CD4-positive, alpha-beta memory T cell (primary cell): ENCODE measurements around the gene RNF215. TPM values are rescaled to one million over a fixed set of nuclear protein-coding genes. Genes with fewer than 3 reads are reported as not detected.
A peak's percentile ranks its signal among the peaks of the same experiment; 100 is the strongest.

Experiments used
- CTCF ChIA-PET: fragments of 350-600 bp; sonication (Branson Sonifier 250); formaldehyde crosslinking; loops from one replicate; lab custom pipeline; 2021; ENCODE audit warnings: inconsistent platforms; ENCODE audit not compliant: partially characterized antibody; lab: Charles Lee
- POLR2A ChIA-PET: fragments of 350-600 bp; sonication (Branson Sonifier 250); formaldehyde crosslinking; loops from one replicate; lab custom pipeline; 2021; ENCODE audit not compliant: partially characterized antibody; lab: Charles Lee
- DNase-seq, 5 donors: peaks; one replicate each; pipeline versions ENCODE4 v3.0.0 to v3.0.0-alpha.2; 2020 to 2022; ENCODE audit warnings: mixed read lengths in 1 of 5
- H3K27ac ChIP-seq: one replicate; pipeline ENCODE4 v1.7.0; 2013; ENCODE audit warnings: low read depth, low read length
- H3K27me3 ChIP-seq: 2 replicates; pipeline ENCODE4 v1.7.0; 2013; ENCODE audit warnings: mild to moderate bottlenecking, low read length, moderate library complexity; ENCODE audit not compliant: insufficient read depth
- H3K36me3 ChIP-seq: 2 replicates; pipeline ENCODE4 v1.7.0; 2013; ENCODE audit warnings: mild to moderate bottlenecking, low read length, moderate library complexity; ENCODE audit not compliant: insufficient read depth
- H3K4me1 ChIP-seq: 2 replicates; pipeline ENCODE4 v1.7.0; 2013; ENCODE audit warnings: mild to moderate bottlenecking, low read length, moderate library complexity; ENCODE audit not compliant: insufficient read depth
- H3K4me3 ChIP-seq, 2 donors: one replicate each; pipeline ENCODE4 v1.7.0; 2013; ENCODE audit warnings: low read length in 2 of 2, mild to moderate bottlenecking in 1 of 2
- H3K9me3 ChIP-seq, 2 donors: one replicate each; pipeline ENCODE4 v1.7.0; 2013; ENCODE audit warnings: low read length in 2 of 2, control low read depth in 1 of 2; ENCODE audit not compliant: control insufficient read depth in 1 of 2
- H3K27ac Mint-ChIP-seq, 7 donors: one replicate each; pipeline ENCODE4 v1.8.0; 2020 to 2021; ENCODE audit warnings: mixed read lengths in 7 of 7, mild to moderate bottlenecking in 6 of 7, inconsistent platforms in 3 of 7, moderate library complexity in 3 of 7
- H3K27me3 Mint-ChIP-seq, 2 donors: one replicate each; pipeline ENCODE4 v1.8.0; 2020 to 2021; ENCODE audit warnings: mixed read lengths in 2 of 2
- H3K36me3 Mint-ChIP-seq, 2 donors: one replicate each; pipeline ENCODE4 v1.8.0; 2020 to 2021; ENCODE audit warnings: mixed read lengths in 2 of 2, inconsistent platforms in 1 of 2, mild to moderate bottlenecking in 1 of 2
- H3K4me1 Mint-ChIP-seq, 4 donors: one replicate each; pipeline ENCODE4 v1.8.0; 2020 to 2021; ENCODE audit warnings: mixed read lengths in 4 of 4, mild to moderate bottlenecking in 1 of 4
- H3K4me3 Mint-ChIP-seq, 8 donors: one replicate each; pipeline ENCODE4 v1.8.0; 2020 to 2021; ENCODE audit warnings: mixed read lengths in 8 of 8, mild to moderate bottlenecking in 7 of 8, moderate library complexity in 6 of 8, inconsistent platforms in 3 of 8
- H3K9me3 Mint-ChIP-seq, 8 donors: one replicate each; pipeline ENCODE4 v1.8.0; 2020 to 2021; ENCODE audit warnings: mixed read lengths in 8 of 8, mild to moderate bottlenecking in 5 of 8, inconsistent platforms in 3 of 8, moderate library complexity in 1 of 8
- intact Hi-C: fragments of 100-400 bp; cut with micrococcal nuclease; formaldehyde crosslinking; loops from one replicate; pipeline ENCODE4 v1.15.1; 2023
- polyA plus RNA-seq, 2 donors: library from polyadenylated mRNA; unstranded; fragments of 300-500 nt; fragmentation: Illumina TruSeq; gene quantifications; one replicate each; pipeline ENCODE4 v1.2.3, GENCODE V29; 2021
- total RNA-seq, 2 experiments: library from RNA; stranded (reverse); gene quantifications; one replicate each; pipeline ENCODE4 v1.2.3, GENCODE V29; 2021

RNF215 gene
- total and polyA plus RNA-seq, 4 experiments from 2014 or later: 0.29 to 6.6 (median 3.3) TPM

DNA sequence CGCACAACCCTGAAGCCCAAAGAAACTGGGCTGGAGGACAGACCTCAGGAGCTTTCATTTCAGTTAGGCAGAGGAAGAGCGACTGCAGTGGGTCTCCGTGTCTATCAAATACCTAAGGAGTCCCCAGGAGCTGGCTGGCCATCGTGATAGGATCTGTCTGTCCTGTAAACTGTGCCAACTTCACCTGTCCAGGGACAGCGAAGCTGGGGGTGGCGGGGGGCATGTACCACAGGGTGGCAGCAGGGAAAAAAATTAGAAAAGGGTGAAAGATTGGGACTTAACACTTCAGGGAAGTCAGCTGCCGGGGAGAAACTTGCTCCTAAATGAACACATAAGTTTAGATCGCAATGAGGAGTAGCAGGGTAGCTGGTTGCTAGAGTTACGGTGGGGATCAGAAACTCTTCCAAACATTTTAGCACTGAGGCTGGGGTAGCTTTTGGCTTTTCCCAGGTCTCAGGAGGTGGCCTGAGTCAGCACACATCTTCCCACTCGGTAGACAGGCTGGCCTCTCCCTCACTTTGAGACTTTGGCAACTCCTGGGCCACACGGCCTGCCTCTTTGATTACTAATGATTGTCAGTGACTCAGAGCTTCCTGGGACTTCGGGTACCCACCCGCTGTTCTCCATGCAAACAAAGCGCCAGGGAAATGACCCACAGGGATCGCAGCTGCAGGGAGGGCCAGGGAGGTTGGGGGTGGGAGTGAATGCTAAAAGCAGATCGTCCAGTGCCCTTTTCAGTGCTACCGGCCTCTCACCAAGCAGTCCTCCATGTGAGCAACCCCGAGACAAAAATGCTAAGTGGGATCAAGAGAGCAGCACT lies 35.5 kb upstream of the RNF215 start:
- H3K4me3 Mint-ChIP-seq: peak overlapping the region; percentile 82 to 99 (median 98)
- H3K4me1 ChIP-seq: peaks cover 47% of the 10 kb centered on the region
- H3K9me3 ChIP-seq: no peaks in the 10 kb centered on the region
- peaks cover 23 to 37% of the 10 kb centered on the region in 2 donors for H3K36me3 Mint-ChIP-seq
- intact Hi-C loops: loop anchor here (1.0 to 10.0 kb wide), 2 partner anchors 96 to 658 kb away; partner anchors contain the start of genes TBC1D10A, UQCR10 and ZMAT5
- ChIA-PET POLR2A (interaction anchor here (0.6 to 7.0 kb wide), 17 partner anchors 10 to 869 kb away, joined by 3 to 126 read pairs (median 7); partner anchors contain the start of genes CASTOR1, NF2, PES1 and SEC14L2), CTCF (interaction anchor here (1.7 to 7.8 kb wide), 5 partner anchors 10 to 134 kb away, joined by 4 to 194 read pairs (median 34); partner anchors contain the start of genes CASTOR1, RNF215 and SEC14L2)
- DNase-seq: peak in 1 of 5 donors; percentile 62
- H3K9me3 Mint-ChIP-seq: no peaks in the 10 kb centered on the region
- peak overlapping the region; percentile 33 to 99 (median 90) for H3K27ac Mint-ChIP-seq
- peak overlapping the region; percentile 89 for H3K27ac ChIP-seq
- H3K4me1 Mint-ChIP-seq: peaks cover 35 to 68% (median 49%) of the 10 kb centered on the region in 4 donors
- no peaks in the 10 kb centered on the region for H3K36me3 ChIP-seq
- H3K4me3 ChIP-seq: peak overlapping the region; percentile 75 to 79
- H3K27me3 ChIP-seq: no peaks in the 10 kb centered on the region
- H3K27me3 Mint-ChIP-seq: no peaks in the 10 kb centered on the region

DNA sequence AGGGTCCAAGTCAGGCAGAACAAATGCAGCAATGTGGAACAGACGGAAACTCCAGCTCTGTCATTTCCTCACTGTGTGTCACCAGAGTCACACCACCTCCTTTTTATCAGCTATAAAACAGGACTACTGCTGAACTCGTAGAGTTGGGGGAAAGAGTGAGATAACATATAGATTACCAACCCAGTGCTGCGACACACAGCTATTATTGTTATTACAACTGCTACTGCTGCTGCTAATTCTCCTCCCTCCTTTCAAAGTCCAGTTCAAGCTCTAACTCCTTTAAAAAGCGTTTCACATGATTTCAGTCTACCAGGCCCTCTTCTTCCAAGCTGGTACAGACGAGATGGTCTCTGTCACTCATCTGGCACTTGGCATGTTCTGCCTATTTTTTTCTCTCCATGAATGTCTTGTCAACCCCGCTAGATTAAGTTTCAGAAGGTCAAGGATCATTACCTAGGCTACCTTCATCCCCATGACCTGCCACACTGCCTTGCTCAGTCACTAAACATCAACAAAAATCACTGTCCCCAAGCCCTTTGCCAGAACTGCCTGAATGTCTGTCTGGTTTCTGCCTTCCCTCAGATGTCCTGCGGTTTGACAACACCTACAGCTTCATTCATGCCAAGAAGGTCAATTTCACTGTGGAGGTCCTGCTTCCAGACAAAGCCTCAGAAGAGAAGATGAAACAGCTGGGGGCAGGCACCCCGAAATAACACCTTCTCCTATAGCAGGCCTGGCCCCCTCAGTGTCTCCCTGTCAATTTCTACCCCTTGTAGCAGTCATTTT lies 34.7 kb upstream of the RNF215 start:
- H3K36me3 Mint-ChIP-seq: peaks cover 31 to 43% of the 10 kb centered on the region in 2 donors
- Histone ChIP-seq H3K27ac (peak overlapping the region; percentile 89), H3K36me3 (no peaks in the 10 kb centered on the region), H3K4me1 (peaks cover 40% of the 10 kb centered on the region), H3K4me3 (no peak overlapping the region), H3K27me3 (no peaks in the 10 kb centered on the region), H3K9me3 (no peaks in the 10 kb centered on the region)
- intact Hi-C loops: loop anchor here (10.0 kb wide), 1 partner anchor 657 kb away; the partner anchor contains the start of genes UQCR10 and ZMAT5
- H3K4me1 Mint-ChIP-seq: peaks cover 33 to 60% (median 43%) of the 10 kb centered on the region in 4 donors
- peak overlapping the region; percentile 12 to 99 (median 88) for H3K27ac Mint-ChIP-seq
- no peaks in the 10 kb centered on the region for H3K9me3 Mint-ChIP-seq
- ChIA-PET CTCF (interaction anchor here (1.7 to 7.8 kb wide), 3 partner anchors 9 to 30 kb away, joined by 4 to 194 read pairs (median 74); partner anchors contain the start of genes RNF215 and SEC14L2), POLR2A (interaction anchor here (2.1 to 7.0 kb wide), 5 partner anchors 9 to 133 kb away, joined by 7 to 126 read pairs (median 55); partner anchors contain the start of genes CASTOR1 and SEC14L2)
- H3K27me3 Mint-ChIP-seq: no peaks in the 10 kb centered on the region
- peak overlapping the region; percentile 56 to 99 (median 98) for H3K4me3 Mint-ChIP-seq
- DNase-seq: no peak

GRCh38 chr22:30420347-30421125 lies 33.3 kb upstream of the RNF215 start:
- H3K9me3 Mint-ChIP-seq: no peaks in the 10 kb centered on the region
- H3K4me1 ChIP-seq: peaks cover 28% of the 10 kb centered on the region
- DNase-seq: no peak
- no peaks in the 10 kb centered on the region for H3K9me3 ChIP-seq
- H3K27me3 ChIP-seq: no peaks in the 10 kb centered on the region
- H3K27ac ChIP-seq: no peak overlapping the region
- H3K4me3 ChIP-seq: no peak overlapping the region
- ChIA-PET CTCF (no interaction called here), POLR2A (interaction anchor here (7.0 kb wide), 1 partner anchor 23 kb away, joined by 91 read pairs; the partner anchor contains the start of gene SEC14L2)
- intact Hi-C loops: loop anchor here (10.0 kb wide), 1 partner anchor 656 kb away; the partner anchor contains the start of genes UQCR10 and ZMAT5
- peaks cover 10% of the 10 kb centered on the region for H3K36me3 ChIP-seq
- H3K36me3 Mint-ChIP-seq: peaks cover 44 to 47% of the 10 kb centered on the region in 2 donors
- peak overlapping the region in 1 of 8 donors; percentile 58 for H3K4me3 Mint-ChIP-seq
- no peaks in the 10 kb centered on the region for H3K27me3 Mint-ChIP-seq
- H3K27ac Mint-ChIP-seq: peak overlapping the region in 4 of 7 donors; percentile 22 to 65 (median 57)
- peaks cover 26 to 47% (median 32%) of the 10 kb centered on the region in 4 donors for H3K4me1 Mint-ChIP-seq

DNA sequence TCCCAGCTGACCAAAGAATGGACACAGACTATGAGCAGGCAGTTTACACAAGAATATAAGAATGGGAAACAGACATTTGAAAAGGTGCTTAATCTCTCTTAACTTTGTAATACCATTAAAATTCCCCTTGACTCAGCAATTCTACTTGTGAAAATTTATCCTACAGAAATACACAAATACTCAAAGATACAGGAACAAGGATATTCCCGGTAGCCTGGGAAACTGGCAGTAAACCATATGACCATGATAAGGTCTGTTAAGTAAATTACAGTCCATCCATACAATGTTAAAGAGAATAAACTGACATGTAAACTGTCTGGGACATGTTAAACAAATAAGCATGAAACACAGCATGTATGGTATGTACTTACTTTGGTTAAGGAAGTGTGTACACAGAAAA lies 29.6 kb upstream of the RNF215 start:
- H3K27ac ChIP-seq: no peak overlapping the region
- intact Hi-C loops: no loop called here
- no peak for DNase-seq
- Mint-ChIP-seq H3K27ac (peak overlapping the region in 3 of 7 donors; percentile 26 to 70 (median 44)), H3K27me3 (no peaks in the 10 kb centered on the region), H3K36me3 (peaks cover 43 to 51% of the 10 kb centered on the region in 2 donors), H3K9me3 (no peaks in the 10 kb centered on the region), H3K4me3 (no peak overlapping the region), H3K4me1 (peaks cover 13 to 32% (median 20%) of the 10 kb centered on the region in 4 donors)
- POLR2A ChIA-PET: no interaction called here
- peaks cover 7% of the 10 kb centered on the region for H3K4me1 ChIP-seq
- CTCF ChIA-PET: interaction anchor here (2.1 kb wide), 1 partner anchor 10 kb away, joined by 6 read pairs; no protein-coding TSS in a partner anchor
- H3K36me3 ChIP-seq: peaks cover 12% of the 10 kb centered on the region
- no peaks in the 10 kb centered on the region for H3K9me3 ChIP-seq
- H3K27me3 ChIP-seq: no peaks in the 10 kb centered on the region
- no peak overlapping the region for H3K4me3 ChIP-seq

DNA sequence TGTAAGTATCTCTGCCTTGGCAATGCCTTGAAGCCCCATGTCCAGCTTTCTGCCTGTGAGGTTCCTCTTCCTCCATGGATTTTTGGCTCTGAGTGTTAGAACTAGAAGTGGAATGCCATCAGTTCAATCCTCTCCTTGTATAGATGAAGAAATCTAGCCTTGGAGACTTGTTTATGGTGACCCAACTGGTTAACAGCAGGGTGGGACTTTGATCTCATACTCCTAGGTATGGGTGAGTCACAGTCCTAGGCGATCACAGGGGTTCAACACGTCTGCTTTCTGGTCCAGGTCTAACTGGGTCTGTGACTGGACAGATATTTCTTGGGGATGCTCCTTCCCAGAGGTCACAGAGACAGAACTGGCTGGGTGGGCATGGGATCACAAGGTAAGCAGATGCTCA lies 29.2 kb upstream of the RNF215 start:
- Mint-ChIP-seq H3K27ac (peak overlapping the region in 1 of 7 donors; percentile 27), H3K36me3 (peaks cover 46 to 53% of the 10 kb centered on the region in 2 donors), H3K9me3 (no peaks in the 10 kb centered on the region), H3K27me3 (no peaks in the 10 kb centered on the region), H3K4me1 (peaks cover 11 to 28% (median 17%) of the 10 kb centered on the region in 4 donors), H3K4me3 (no peak overlapping the region)
- H3K36me3 ChIP-seq: peaks cover 12% of the 10 kb centered on the region
- no peak for DNase-seq
- ChIA-PET CTCF (no interaction called here), POLR2A (no interaction called here)
- H3K27me3 ChIP-seq: no peaks in the 10 kb centered on the region
- H3K9me3 ChIP-seq: no peaks in the 10 kb centered on the region
- H3K4me3 ChIP-seq: no peak overlapping the region
- intact Hi-C loops: no loop called here
- peaks cover 7% of the 10 kb centered on the region for H3K4me1 ChIP-seq
- H3K27ac ChIP-seq: no peak overlapping the region

GRCh38 chr22:30414525-30415047 lies 27.4 kb upstream of the RNF215 start:
- CTCF ChIA-PET: interaction anchor here (0.9 to 4.5 kb wide), 5 partner anchors 11 to 127 kb away, joined by 3 to 34 read pairs (median 7); partner anchors contain the start of gene MTFP1
- POLR2A ChIA-PET: interaction anchor here (1.0 to 6.1 kb wide), 6 partner anchors 8 to 22 kb away, joined by 3 to 55 read pairs (median 4); partner anchors contain the start of genes MTFP1 and SEC14L2
- Mint-ChIP-seq H3K27ac (peak overlapping the region in 4 of 7 donors; percentile 44 to 72 (median 50)), H3K4me1 (peaks cover 9 to 20% (median 14%) of the 10 kb centered on the region in 4 donors), H3K36me3 (peaks cover 38 to 49% of the 10 kb centered on the region in 2 donors), H3K9me3 (no peaks in the 10 kb centered on the region), H3K27me3 (no peaks in the 10 kb centered on the region), H3K4me3 (no peak overlapping the region)
- Histone ChIP-seq H3K4me3 (no peak overlapping the region), H3K4me1 (peaks cover 7% of the 10 kb centered on the region), H3K36me3 (peaks cover 12% of the 10 kb centered on the region), H3K27ac (no peak overlapping the region), H3K27me3 (no peaks in the 10 kb centered on the region), H3K9me3 (no peaks in the 10 kb centered on the region)
- intact Hi-C loops: no loop called here
- no peak for DNase-seq
